Stimulated activated CD4-positive, alpha-beta T cell treated with anti-CD3 and anti-CD28 coated beads, Interleukin-1b, Interleukin-23, amount 100 ng/mL, for 24 hours (primary cell): Measurements from ENCODE around the gene PLEKHG4B.
"Not testable (repeated sequence)": the region's sequence is repeated elsewhere in the genome, so short reads cannot be mapped to it uniquely, and the experiment has no call there.

ENCODE experiments used
- DNase-seq, 4 experiments: peaks; one replicate each; pipeline ENCODE4 v3.0.0-alpha.2; 2020; ENCODE audit warnings: low read depth in 4 of 4, low spot score in 1 of 4

Gene PLEKHG4B

DNA sequence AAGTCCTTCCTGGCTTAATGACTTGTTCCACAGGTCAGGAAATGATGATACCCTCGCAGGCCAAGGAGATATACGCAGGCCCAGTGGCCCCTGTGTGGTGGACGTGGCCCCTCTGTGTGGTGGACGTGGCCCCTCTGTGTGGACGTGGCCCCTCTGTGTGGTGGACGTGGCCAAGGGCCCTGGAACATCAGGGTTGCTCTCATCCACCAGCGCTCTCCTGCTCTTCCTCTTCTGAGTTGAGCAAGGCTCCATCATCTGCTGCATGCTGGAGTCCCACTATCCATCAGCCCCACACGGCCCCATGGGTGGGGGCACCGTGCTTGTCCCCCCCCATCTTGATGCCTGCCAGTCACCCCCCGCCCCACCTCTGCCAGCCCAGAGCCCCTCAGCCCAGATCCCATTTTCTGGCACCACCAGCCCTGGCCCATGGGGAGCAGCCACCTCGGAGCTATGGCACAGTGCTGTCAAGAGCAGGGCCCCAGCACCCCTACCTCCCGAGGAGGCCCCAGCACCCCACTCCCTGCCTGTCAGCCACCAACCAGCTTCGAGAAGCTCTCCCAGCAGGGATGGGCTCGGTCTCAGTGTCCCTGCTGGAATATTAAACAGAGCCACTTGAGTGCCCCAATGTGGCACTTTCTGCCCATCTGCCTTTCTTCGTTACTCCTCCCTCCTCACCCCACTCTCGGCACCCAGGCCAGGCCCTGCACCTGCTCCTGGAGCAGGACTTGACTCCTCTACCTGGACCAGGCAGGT lies 107.4 kb downstream of the PLEKHG4B start:
- no peak for DNase-seq

DNA sequence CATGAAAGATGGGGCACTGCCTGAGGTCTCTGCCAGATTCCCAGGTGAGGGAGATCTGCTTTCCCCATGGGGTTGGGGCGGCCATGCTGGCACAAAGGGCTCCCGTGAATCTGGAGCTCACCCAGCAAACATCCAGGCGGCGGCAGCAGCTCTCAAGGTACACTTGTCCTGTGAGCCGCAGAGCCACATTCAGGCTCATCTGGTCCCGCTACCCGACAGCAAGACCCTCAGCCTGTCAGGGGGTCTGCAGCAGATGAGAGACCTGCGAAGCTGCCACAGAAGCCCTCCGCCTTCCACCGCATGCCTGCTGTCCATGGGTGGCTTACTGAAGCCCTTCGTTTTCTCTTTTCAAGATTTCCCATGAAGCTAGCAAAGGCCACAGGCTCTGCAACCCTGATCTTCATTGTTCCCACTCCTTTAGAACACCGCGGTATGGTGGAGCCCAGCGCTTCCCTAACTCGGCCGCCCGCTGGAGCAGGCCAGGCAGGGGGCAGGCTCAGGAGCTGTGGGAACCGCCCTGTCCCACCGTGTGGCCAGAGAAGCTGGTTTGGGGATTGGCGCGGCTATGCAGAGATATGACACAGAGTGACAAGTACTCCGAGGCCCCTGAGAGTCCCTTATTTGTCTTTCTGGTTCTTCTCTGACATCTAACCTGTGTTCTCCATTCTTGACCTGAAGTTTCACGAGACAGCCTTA lies 108.1 kb downstream of the PLEKHG4B start:
- DNase-seq, result no peak

DNA sequence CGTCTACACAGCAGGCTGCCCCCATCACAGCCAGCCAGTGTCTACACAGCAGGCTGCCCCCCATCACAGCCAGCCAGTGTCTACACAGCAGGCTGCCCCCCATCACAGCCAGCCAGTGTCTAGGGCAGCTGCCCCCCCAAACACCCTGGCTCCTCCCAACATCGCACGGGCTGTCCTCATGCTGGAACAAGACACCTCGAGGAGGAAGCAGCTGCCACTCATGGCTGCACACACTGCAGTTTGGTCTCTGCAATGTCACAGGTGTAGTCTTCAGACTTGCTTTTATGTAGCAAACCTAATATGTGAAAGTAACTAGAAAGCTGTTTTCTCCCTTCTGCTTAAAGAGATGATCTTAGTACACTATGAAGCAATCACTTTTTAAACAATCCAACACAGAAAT lies 109.0 kb downstream of the PLEKHG4B start:
- no peak for DNase-seq

DNA sequence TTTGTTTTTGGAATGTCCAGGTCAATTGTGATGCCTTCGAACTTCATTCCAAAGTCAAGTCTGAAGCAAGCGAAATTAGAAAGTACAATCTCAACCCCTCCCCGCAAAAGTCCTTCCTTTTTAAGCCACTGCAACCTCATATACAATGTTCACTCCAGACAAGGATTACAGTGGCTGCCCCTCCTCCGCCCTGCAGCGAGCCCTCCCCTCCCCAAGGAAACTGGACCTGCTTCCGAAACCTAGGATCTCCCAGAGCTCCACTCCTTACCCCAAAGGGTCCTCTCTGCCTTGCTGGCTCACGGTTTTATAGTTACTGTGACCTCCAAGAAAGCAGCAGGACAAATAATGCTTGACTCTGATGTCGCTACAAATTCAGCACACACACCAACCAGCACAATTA lies 109.7 kb downstream of the PLEKHG4B start:
- DNase-seq, result no peak

DNA sequence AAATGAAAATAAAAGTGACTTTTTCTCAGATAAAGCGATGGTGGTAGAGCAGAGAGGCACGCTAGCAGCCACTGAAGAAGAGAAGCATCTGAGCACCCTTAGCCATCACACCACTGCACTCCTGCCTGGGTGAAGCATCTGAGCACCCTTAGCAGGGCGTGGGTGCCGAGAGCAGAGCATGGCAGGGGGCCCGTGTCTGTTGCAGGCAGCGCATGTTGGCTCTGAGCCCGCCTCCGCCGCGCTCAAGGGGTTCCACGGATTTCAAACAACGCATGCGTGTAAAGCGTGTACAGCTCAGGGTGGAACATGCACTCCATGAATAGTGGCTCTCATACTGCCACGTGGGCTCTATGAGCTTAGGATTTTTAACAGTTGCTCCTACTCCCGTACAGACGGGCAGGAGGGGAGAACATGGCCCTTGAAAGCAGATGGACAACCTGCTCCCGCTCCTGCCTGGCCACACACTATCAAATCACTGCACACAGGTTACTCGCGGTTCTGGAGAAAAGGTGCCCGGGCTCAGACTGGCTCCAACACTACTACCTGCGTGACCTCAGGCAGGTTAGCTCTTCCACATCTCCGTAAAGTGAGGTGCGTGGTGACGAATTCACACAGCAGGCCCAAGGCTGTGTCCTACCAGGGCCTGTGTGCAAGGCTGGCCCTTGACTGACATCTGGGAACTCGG lies 111.4 kb downstream of the PLEKHG4B start:
- no peak for DNase-seq

DNA sequence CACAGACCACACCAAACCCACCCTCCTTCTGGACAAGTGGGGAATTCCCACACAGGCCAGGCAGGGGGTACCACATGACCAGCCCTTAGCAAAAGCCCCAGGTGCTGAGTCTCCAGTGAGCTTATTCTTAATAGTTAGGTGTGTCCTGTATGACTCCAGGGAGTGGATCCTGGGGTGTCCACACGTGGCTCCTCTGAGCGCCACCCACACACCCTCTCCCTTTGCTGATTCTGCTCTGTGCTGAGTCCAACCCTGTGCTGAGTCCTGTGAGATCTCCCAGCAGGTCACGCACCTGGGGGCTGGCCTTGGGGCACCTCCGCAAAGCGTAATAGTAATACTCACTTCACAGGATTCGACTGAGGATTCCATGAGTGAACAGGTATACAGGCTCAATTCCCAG lies 112.0 kb downstream of the PLEKHG4B start:
- DNase-seq, result no peak

DNA sequence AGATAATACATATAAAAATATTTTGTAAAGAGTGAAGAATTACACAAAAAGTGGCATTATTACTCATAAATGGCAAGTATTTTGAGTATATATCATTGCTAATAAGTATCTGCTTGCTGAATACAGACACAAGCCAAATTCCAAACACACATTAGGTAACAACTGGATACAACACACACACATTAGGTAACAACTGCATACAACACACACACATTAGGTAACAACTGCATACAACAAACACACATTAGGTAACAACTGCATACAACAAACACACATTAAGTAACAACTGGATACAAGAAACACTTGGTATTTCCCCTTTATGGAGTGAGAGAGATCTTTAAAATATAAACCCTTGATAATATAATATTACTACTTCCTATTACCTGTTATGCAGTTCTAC lies 112.5 kb downstream of the PLEKHG4B start:
- DNase-seq, result no peak

DNA sequence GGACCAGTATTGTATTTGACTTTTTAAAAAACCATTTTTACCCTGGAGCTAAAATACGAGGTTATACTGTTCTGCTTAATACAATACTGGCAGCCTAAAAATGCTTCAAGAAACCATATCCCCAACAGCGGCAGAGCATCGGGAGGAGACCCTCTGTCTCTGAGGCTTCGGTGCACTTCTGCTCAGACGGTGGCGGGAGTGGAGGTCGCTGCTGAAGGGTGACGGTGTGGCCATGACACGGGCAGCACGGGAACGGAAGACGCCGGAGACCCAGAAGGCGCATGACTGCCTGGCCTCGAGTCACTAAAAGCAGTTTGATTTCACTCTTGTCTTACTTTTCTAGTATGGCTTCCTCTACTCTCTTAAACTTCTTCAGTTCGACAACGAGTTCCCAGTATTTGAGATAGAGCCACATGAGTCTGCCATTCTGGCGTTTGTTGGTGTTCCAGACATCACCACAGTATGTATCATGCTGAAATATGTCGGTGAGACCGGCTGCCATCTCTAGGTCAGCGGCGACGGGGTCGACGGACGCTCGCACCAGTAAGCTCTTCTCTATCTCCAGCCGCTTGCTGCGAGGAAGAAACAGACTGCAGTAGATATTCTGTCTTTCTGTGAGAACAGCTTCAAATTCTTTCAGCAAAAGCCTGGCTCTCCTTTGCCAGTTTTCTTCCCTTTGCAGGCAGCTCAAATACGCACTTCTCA lies 113.2 kb downstream of the PLEKHG4B start:
- DNase-seq, result no peak

DNA sequence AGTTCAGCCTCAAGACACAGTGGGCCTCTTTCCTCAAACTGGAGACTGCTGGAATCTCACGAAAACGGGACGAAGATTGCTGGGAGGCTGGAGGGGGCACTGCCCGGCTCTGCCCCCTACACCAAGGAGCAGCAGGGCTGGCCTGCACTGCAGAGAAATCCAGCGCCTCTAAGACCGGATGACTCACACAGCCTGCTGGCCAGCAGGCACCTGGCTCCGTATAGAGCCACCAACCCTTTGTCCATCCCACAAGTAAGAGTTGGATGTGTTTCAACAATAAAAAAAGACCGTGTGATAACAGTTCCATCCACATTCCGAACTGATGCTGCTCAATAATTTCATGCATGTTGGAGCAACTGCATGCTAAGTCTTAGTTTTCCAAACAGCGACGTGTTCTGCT lies 114.4 kb downstream of the PLEKHG4B start:
- no peak for DNase-seq

DNA sequence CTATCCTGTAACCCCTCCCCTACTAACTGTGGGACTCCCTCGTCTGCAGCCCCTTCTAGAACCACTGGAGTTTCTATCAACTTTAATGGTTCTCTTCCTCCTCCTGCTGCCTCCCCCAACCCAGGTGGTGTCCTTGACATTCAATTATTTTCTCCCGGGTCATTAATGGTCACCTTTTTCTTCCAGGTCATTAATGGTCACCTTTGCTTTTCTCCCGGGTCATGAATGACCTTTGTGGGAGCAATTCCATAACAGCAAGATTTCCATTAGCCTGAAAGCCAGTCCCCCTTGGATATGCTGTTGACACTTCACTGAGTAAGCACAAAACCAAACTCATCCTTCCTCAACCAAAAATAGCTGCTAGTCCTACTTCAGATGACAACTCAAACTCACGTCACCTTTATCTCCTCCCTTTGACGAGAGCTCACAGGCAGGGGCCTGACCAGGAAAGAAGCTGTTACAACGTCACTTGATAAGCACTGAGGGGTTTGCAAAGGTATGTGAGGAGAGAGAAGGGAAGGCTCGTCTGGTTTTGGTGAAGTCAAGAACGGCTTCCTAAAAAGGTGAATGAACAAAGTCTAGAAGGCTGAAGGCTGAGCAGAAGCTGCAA lies 115.1 kb downstream of the PLEKHG4B start:
- no peak for DNase-seq

DNA sequence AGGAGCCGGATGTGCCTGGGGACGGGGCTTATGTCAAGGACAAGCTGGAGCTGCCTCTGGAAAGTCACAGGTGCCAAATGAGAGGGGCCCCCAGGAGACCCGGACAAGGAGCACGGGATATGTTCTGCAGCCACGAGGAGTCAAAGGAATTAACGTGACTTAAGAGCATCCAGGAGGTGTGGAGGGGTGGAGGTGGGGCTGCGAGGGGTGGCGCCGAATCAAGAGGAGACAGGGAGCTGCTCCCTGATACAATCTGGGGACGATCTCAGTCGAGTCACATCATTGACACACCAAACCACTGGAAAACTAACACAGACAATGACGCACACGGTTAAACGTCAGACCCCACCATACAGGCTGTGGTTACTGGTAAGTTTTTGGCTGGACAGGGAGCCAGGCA lies 115.6 kb downstream of the PLEKHG4B start:
- no peak for DNase-seq

DNA sequence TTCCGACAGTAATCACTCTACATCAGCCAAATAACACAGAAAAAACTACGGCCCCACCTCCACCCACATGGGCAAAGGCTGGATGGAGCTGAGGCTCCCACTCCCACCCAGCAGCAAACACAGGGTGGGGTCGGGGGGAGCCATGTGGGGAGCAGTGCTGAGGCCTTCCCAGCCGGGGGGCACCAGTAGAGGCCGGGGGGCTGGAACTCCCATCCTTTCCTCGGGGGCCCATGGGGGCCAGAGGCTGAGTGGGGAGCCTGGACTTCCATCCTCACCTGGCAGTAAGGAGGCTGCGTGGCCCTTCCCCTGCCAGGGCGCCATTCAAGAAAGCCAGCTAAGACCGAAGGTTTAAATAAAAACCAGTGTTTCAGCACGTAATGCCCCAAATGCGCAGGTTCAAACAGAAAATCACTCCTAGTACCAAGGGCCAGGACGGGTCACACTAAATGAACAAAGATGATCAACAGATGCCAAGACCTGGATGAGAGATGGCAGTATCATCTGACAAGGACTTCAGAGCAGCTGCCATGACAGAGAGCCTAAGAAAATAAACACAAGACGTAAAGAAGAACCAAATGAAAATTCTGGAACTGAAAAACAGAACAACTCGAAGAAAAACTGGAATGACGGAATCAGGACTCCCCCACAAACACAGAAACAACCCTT lies 116.6 kb downstream of the PLEKHG4B start:
- no peak for DNase-seq

DNA sequence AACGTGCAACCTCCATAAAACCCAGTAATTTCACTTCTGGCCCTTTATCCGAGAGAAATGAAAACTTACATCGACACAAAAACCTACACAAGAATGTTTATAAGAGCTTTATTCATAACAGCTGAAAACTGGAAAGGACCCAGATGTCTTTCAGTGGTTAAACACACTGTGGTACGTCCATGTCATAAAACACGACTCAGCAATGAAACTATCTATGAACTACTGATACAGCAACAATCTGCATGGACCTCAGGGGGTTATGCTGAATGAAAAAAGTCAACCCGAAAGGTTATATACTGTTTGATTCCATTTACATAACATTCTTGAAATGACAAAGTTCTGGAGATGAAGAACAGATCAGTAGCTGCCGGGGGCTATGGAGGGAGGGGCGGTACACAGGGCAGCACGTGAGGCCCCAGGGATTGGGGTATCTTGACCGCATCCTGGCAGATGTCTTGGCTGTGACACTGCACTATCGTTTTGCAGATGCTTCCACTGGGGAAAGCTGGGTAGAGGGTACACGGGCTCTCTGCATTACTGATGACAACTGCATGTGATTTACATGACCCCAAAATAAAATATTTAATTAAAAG lies 121.9 kb downstream of the PLEKHG4B start:
- DNase-seq, result no peak

DNA sequence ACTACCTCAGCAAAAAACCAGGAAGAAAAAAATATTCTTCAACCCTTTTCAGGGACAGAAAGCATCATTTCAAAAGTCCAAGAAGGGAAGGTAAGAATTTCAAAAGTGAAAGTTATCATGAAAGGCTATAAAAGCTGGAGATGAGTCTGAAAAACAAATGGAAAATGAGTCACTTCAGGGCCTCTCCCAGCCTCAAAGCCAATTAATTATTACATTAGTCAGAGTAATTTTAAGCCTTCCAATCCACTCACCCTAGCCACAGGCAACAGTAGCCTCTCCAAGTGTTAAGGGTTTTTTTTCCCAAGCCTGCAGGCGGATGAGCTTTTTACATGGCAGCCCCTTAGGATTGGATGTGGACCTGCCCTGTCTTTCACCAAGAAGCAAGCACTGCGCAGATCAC lies 123.3 kb downstream of the PLEKHG4B start:
- DNase-seq, result not testable (repeated sequence)

DNA sequence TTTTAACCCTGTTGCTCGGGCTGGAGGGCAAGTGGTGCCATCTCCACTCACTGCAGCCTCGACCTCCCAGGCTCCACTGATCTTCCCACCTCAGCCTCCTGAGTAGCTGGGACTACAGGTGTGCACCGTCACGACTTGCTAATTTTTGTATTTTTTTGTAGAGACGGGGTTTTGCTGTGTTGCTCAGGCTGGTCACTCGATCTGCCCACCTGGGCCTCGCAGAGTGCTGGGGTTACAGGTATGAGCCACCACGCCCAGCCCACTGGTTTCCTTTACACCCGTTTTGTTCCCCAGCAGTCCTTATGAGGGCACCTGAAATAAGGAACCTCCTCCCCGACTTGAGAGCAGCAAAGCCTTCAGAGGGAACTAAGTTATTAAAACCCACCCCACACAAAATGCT lies 124.1 kb downstream of the PLEKHG4B start:
- DNase-seq, result not testable (repeated sequence)

DNA sequence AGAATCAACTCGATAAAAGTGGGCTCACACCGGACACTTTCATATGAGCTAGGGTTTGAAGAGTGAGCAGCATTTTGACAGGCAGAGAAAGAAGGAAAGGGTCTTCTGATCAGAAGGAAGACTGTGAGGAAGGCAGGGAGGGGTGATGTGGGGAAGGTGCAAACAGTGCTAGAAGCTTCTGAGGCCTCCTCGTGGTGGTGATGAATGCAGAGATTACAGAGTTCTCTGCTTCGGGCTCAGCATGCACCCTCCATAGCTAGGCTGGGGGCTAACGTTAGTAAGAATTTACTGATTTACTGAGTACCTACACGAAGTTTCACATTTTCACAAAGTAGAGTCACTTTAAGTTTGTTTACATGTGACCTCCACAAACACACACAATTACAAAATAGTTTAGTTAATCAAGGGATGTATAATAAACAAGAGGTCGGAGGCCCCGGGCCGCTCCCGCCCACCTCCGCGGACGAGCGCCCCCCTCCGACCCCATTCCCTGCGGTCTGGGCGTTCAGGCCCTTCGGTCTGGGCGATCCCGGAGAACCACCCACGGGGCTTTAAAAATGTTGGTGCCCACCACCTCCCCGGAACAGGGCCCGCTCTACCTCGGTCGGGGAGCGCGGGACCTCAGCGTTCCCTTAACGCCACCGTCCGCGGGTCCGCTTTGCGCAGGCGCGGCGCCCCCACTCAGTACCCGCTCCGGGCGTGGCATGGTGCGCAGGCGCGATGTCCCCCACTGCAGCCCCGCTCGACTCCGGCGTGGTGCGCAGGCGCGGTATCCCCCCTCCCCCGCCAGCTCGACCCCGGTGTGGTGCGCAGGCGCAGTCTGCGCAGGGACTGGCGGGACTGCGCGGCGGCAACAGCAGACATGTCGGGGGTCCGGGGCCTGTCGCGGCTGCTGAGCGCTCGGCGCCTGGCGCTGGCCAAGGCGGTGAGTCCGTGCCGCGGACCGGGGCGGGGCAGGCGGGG lies 125.8 kb downstream of the PLEKHG4B start, which contains the start of the genes CCDC127 and SDHA:
Gene CCDC127 (minus strand): TSS at position 660 of the 963 bp plus-strand sequence. CDS start 1,304 bp downstream, outside the sequence.
Gene SDHA (plus strand): TSS at position 827 of the 963 bp plus-strand sequence. CDS start 36 bp downstream, at position 863.
- peak; percentile 95 to 99 (median 98) for DNase-seq

DNA sequence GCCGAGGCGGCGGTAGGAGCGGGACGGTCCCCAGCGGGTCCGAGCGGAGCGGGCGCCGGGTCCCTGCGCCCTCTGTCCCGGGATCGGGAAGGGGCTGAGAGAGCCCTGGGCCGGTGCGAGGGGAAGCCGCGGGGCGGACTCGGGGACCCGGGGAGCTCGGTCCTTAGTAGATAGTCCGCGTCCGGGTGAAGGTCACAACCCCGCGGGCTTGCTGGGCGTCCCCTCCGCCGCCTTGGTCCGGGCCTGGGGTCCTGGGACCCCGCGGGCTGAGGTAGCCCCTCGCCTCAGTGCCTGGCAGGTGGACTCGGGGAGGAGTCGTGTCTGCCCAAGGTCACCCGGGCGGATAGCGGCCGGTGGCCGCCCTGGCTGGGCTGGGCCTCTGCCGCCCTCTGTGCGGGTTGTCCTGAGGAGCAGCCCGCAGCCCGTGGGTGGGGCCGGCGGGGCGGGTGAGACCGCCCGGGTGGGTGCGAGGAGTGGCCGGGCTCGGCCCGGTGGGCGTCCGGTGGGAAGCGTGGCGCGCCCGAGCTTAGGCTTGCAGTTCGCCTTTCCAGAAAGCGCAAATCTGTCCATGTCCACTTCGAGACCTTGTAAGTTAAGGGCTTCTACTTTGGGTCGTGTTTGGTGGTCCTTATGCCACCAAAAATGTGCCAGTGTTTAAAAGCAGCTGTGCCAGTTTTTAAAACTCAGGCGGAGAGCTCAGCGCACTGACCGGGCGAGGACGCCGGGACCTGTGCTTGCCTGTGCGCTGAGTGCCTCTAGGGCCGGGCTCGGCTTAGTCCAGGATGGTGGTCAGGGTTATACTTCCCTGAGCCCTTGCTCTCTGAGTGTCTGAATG lies 126.7 kb downstream of the PLEKHG4B start:
- DNase-seq, result peak in 1 of 4 experiments; percentile 12

DNA sequence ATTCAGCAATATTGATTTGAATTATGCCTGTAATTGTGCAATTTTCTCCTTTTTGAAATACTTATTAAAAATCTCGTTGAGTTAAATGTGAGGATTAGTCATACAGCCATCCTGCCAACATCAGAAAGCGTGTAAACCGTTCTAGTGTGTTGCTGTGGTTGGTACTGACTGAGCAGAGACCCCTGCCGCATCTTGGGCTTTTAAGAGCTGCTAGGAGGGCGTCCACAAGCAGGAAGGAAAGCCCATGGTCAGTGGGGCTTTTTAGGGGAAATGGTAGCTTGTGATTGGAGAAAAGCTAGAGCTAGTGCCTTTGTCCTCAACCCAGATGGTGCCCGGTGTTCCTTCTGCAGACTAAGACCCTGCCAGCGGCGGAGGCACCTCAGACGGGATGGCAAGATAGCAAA lies 127.5 kb downstream of the PLEKHG4B start:
- no peak for DNase-seq
